HG03460 (cell line): ENCODE results near the gene HSFX1.

Experiments used
- ATAC-seq: cut with Tn5 transposase; IDR thresholded peaks from one replicate; pipeline ENCODE4 v1.9.1; 2021; ENCODE audit not compliant: unreplicated experiment

Gene HSFX1

DNA sequence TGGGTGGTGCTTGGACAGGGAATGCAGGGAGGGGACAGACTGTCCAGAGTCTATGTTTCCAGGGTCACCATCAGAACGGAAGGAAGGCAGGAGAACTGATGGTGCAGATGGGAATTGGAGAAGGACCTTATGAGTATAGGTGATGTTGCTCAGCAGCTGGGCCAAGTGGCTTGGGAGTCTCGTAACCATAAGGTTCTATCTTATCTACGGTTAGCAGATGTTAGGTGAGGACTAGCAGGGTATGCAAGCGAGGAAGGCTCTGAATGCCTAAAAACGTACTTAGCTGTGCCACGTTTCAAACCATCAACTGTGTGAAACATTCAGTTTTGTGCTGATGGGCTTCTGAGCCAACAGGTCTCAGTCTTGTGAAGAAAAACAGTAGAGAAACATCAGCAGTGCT, 30.2 kb downstream of the HSFX1 start:
- ATAC-seq = no peak

DNA sequence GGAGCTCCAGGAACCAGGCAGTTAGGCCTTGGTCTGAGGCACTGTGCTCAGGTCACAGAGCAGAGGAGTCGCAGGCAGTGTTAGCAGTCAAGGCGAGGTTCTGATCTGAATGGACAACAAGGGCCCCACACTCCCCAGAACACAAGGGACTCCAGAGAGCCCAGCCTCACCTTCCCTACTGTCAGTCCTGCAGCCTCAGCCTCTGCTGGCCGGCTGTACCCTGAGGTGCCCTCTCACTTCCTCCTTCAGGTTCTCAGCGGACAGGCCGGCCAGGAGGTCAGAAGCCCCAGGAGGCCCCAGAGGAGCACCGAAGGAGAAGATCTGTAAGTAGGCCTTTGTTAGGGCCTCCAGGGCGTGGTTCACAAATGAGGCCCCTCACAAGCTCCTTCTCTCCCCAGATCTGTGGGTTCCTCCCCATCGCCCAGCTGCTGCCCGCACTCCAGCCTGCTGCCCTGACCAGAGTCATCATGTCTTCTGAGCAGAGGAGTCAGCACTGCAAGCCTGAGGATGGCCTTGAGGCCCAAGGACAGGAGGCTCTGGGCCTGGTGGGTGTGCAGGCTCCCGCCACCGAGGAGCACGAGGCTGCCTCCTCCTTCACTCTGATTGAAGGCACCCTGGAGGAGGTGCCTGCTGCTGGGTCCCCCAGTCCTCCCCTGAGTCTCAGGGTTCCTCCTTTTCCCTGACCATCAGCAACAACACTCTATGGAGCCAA, 34.0 kb downstream of the HSFX1 start:
- ATAC-seq = no peak

DNA sequence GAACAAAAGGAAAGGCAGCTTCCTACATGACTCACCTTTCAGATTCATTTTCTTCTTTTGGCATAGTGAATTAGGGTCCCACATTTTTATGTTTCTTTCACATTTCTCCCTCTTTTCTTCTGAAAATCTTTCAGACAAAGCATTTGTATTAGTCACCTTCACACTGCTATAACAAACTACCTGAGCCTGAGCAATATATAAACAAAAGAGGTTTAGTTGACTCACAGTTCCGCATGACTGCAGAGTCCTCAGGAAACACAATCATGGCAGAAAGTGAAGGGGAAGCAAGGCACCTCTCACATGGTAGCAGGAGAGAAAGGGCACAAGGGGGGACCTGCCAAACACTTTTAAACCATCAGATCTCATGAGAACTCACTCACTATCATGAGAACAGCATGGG, 44.8 kb downstream of the HSFX1 start:
- ATAC-seq = no peak

DNA sequence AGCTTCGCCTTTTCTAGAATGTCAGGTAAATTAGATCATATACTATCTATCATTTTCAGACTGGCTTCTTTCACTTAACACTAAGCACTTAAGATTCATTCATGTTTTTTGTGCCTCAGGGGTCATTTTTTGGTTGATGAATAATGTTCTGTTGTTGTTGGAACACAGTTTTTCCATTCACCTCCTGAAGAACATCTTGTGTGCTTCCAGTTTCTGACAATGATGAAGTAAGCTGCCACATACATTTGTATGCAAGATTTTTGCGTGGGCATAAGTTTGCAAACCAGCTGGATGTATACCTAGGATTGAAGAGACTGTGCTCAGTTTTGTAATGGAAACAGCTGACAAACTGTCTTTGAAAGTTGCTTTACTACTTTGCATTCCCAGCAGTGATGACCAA, 45.5 kb downstream of the HSFX1 start:
- no peak for ATAC-seq

DNA sequence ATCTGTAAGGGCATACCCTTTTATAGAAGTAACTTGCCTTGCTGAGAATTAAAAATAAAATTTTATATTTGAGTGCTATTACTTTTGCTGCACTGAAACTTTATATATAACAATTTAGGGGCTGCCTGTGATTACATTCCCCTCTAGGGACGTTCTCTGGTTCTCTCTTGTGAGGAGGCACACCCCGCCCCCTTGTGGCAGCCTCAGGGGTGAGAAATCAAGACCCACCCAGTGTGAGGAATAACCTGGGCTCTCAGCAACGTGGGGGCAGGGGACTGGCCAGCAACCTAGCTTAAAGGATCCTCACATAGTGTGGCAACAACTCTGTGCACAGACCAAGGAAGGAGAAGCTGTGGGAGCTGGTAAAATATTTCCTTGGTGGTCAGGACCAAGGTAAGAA, 51.6 kb downstream of the HSFX1 start:
- ATAC-seq = no peak
